Measurements from ENCODE around the gene LOX.

DNA sequence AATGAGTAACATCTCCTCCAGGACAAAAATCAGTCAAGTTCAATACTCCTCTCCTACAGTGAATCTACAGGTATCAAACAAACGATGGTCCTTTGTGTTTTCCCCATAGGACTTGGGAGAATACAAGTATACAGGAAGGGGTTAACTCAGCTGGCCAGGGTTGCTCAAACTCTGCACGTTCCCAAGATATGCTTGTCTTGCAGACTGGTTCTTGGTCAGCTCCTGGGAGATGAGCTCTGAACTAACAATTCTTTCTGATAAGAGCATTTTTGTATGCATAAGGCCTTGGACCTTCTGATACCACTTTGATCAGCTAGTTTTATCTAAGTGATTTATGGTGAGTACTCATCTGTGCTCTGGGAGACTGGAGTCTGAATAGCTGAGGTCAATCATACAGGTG, 42.1 kb downstream of the LOX start:
- TF ChIP-seq CTCF (IDR thresholded peaks at IDR 0.05) (no peak), POLR2A (IDR thresholded peaks at IDR 0.05) (no peak)
